ENCODE results near the gene CRYM. TPM values are rescaled to one million over a fixed set of nuclear protein-coding genes. Genes with fewer than 3 reads are reported as not detected.
"Not testable (repeated sequence)": the region's sequence is repeated elsewhere in the genome, so short reads cannot be mapped to it uniquely, and the experiment has no call there.

CRYM gene
- not detected in 2 replicates for polyA plus RNA-seq (2011; rRNA removed)
- not detected in 2 replicates for polyA minus RNA-seq (2011; rRNA and poly(A)+ RNA removed)

- ChIA-PET POLR2A (no interaction called here), CTCF (interaction anchor here (0.6 to 3.6 kb wide), 15 partner anchors 8 to 1398 kb away, joined by 3 to 24 read pairs (median 4); no protein-coding TSS in a partner anchor)
- peak; percentile 90 for TF ChIP-seq CTCF (IDR thresholded peaks at IDR 0.05; ENCODE audit: insufficient read depth, low read depth, low read length)
- peaks cover 24% of the 10 kb centered on the region for H3K27me3 ChIP-seq (ENCODE audit: control insufficient read depth, insufficient read depth, low read length)
- DNase-seq (ENCODE audit: low read depth): no peak
- H3K4me3 ChIP-seq (ENCODE audit: low read depth, low read length): peak within 1 kb of the TSS; percentile 20
- no peaks in the 10 kb centered on the region for H3K36me3 ChIP-seq (ENCODE audit: control insufficient read depth, insufficient read depth, low read length)
Observed at GRCh38 chr16:21277927-21278706, at the start of gene CRYM. Gene CRYM, minus strand, starts transcription at chr16:21278290. Its CDS starts 39 bp downstream, at chr16:21278251.

GRCh38 chr16:21327046-21327445 is 49.0 kb upstream of the CRYM start:
- Histone ChIP-seq H3K27me3 (ENCODE audit: control insufficient read depth, insufficient read depth, low read length) (no peaks in the 10 kb centered on the region), H3K36me3 (ENCODE audit: control insufficient read depth, insufficient read depth, low read length) (no peaks in the 10 kb centered on the region), H3K4me3 (ENCODE audit: low read depth, low read length) (no peak overlapping the region)
- ChIA-PET POLR2A (no interaction called here), CTCF (no interaction called here)
- DNase-seq (ENCODE audit: low read depth): no peak
- TF ChIP-seq CTCF (IDR thresholded peaks at IDR 0.05; ENCODE audit: insufficient read depth, low read depth, low read length): no peak

GRCh38 chr16:21326459-21326858 is 48.4 kb upstream of the CRYM start:
- Histone ChIP-seq H3K27me3 (ENCODE audit: control insufficient read depth, insufficient read depth, low read length) (no peaks in the 10 kb centered on the region), H3K36me3 (ENCODE audit: control insufficient read depth, insufficient read depth, low read length) (no peaks in the 10 kb centered on the region), H3K4me3 (ENCODE audit: low read depth, low read length) (no peak overlapping the region)
- no peak for TF ChIP-seq CTCF (IDR thresholded peaks at IDR 0.05; ENCODE audit: insufficient read depth, low read depth, low read length)
- CTCF ChIA-PET: no interaction called here
- no peak for DNase-seq (ENCODE audit: low read depth)
- POLR2A ChIA-PET: no interaction called here

- ChIA-PET POLR2A (no interaction called here), CTCF (no interaction called here)
- no peak for DNase-seq (ENCODE audit: low read depth)
- Histone ChIP-seq H3K27me3 (ENCODE audit: control insufficient read depth, insufficient read depth, low read length) (no peaks in the 10 kb centered on the region), H3K36me3 (ENCODE audit: control insufficient read depth, insufficient read depth, low read length) (no peaks in the 10 kb centered on the region), H3K4me3 (ENCODE audit: low read depth, low read length) (no peak overlapping the region)
- TF ChIP-seq CTCF (IDR thresholded peaks at IDR 0.05; ENCODE audit: insufficient read depth, low read depth, low read length): no peak
Observed at GRCh38 chr16:21324267-21324666, 46.2 kb upstream of the CRYM start.

GRCh38 chr16:21322251-21322650 is 44.2 kb upstream of the CRYM start:
- H3K36me3 ChIP-seq (ENCODE audit: control insufficient read depth, insufficient read depth, low read length); H3K4me3 ChIP-seq (ENCODE audit: low read depth, low read length); DNase-seq (ENCODE audit: low read depth); CTCF ChIA-PET; H3K27me3 ChIP-seq (ENCODE audit: control insufficient read depth, insufficient read depth, low read length); POLR2A ChIA-PET: not testable (repeated sequence)

GRCh38 chr16:21321736-21322135 is 43.6 kb upstream of the CRYM start:
- TF ChIP-seq CTCF (IDR thresholded peaks at IDR 0.05; ENCODE audit: insufficient read depth, low read depth, low read length): no peak
- CTCF ChIA-PET: no interaction called here

More at GRCh38 chr16:21321736-21322135, 43.6 kb upstream of the CRYM start:
- POLR2A ChIA-PET: no interaction called here
- no peaks in the 10 kb centered on the region for H3K27me3 ChIP-seq (ENCODE audit: control insufficient read depth, insufficient read depth, low read length)
- no peak for DNase-seq (ENCODE audit: low read depth)
- H3K36me3 ChIP-seq (ENCODE audit: control insufficient read depth, insufficient read depth, low read length): no peaks in the 10 kb centered on the region
- no peak overlapping the region for H3K4me3 ChIP-seq (ENCODE audit: low read depth, low read length)

All from BJ (cell line).